Loucy (cell line): ENCODE measurements around the gene FAM180A.

Source experiments
- H2AFZ ChIP-seq: fragments of 200-600 bp; sonication (generic); 2 replicates; pipeline ENCODE4 v1.6.0; 2016; ENCODE audit warnings: antibody characterized with exemption, mild to moderate bottlenecking, low read length, moderate library complexity
- H3F3A ChIP-seq: fragments of 200-600 bp; 2 replicates; pipeline ENCODE4 v1.6.0; 2016; ENCODE audit warnings: antibody characterized with exemption, low read depth, mild to moderate bottlenecking
- H3K27me3 ChIP-seq: fragments of 200-600 bp; sonication (generic); 2 replicates; pipeline ENCODE4 v1.6.1; 2014; ENCODE audit warnings: low read length, mild to moderate bottlenecking; ENCODE audit not compliant: insufficient read depth, poor library complexity, severe bottlenecking
- H3K36me3 ChIP-seq: fragments of 200-600 bp; sonication (generic); 2 replicates; pipeline ENCODE4 v1.6.1; 2016; ENCODE audit warnings: low read length; ENCODE audit not compliant: insufficient read depth
- H3K4me1 ChIP-seq: fragments of 200-600 bp; sonication (generic); 2 replicates; pipeline ENCODE4 v1.5.1; 2014; ENCODE audit warnings: low read length, mild to moderate bottlenecking; ENCODE audit not compliant: insufficient read depth, poor library complexity, severe bottlenecking
- H3K4me2 ChIP-seq: fragments of 200-600 bp; sonication (generic); 2 replicates; pipeline ENCODE4 v1.6.0; 2014; ENCODE audit warnings: antibody characterized with exemption, low read length, low read depth, mild to moderate bottlenecking; ENCODE audit not compliant: poor library complexity, severe bottlenecking
- H3K4me3 ChIP-seq: fragments of 200-600 bp; sonication (generic); 2 replicates; pipeline ENCODE4 v1.5.1; 2014; ENCODE audit warnings: low read length, mild to moderate bottlenecking, mixed read lengths; ENCODE audit not compliant: poor library complexity, severe bottlenecking
- H3K79me2 ChIP-seq: fragments of 200-600 bp; sonication (generic); 2 replicates; pipeline ENCODE4 v1.6.1; 2014; ENCODE audit warnings: low read length; ENCODE audit not compliant: insufficient read depth
- H3K9ac ChIP-seq: fragments of 200-600 bp; sonication (generic); 2 replicates; pipeline ENCODE4 v1.6.0; 2014; ENCODE audit warnings: mild to moderate bottlenecking, low read depth, low read length, moderate library complexity; ENCODE audit not compliant: poor library complexity, severe bottlenecking
- H3K9me2 ChIP-seq: fragments of 200-600 bp; sonication (generic); replicated peaks from 2 replicates; pipeline ENCODE4 v1.6.1; 2016; ENCODE audit warnings: low read depth, low read length, mixed read lengths
- H3K9me3 ChIP-seq: fragments of 200-600 bp; sonication (generic); 2 replicates; pipeline ENCODE4 v1.6.1; 2014; ENCODE audit warnings: mild to moderate bottlenecking, antibody characterized with exemption, low read length, low read depth; ENCODE audit not compliant: insufficient read depth
- H4K20me1 ChIP-seq: fragments of 200-600 bp; sonication (generic); 2 replicates; pipeline ENCODE4 v1.6.0; 2014; ENCODE audit warnings: antibody characterized with exemption, low read length, mild to moderate bottlenecking; ENCODE audit not compliant: insufficient read depth, poor library complexity, severe bottlenecking
- CTCF ChIP-seq: fragments of 200-600 bp; sonication (generic); conservative IDR thresholded peaks from 2 replicates; pipeline ENCODE4 v1.5.1; 2014; ENCODE audit warnings: mild to moderate bottlenecking, antibody characterized with exemption, low read length
- EZH2phosphoT487 ChIP-seq: fragments of 200-600 bp; IDR thresholded peaks from 2 replicates; pipeline ENCODE4 v1.6.1; 2018; ENCODE audit warnings: antibody characterized with exemption, mild to moderate bottlenecking, moderate library complexity, borderline replicate concordance

FAM180A gene

GRCh38 chr7:135768467-135768866 lies 19.9 kb upstream of the FAM180A start:
- no peaks in the 10 kb centered on the region for H3K79me2 ChIP-seq
- no peaks in the 10 kb centered on the region for H3K4me1 ChIP-seq
- no peaks in the 10 kb centered on the region for H3K9me2 ChIP-seq
- no peak overlapping the region for H3K4me2 ChIP-seq
- no peak overlapping the region for H3K4me3 ChIP-seq
- TF ChIP-seq CTCF = no peak
- no peak for TF ChIP-seq EZH2phosphoT487
- H3F3A ChIP-seq = no peaks in the 10 kb centered on the region
- no peaks in the 10 kb centered on the region for H3K36me3 ChIP-seq
- no peak overlapping the region for H3K9ac ChIP-seq
- no peaks in the 10 kb centered on the region for H4K20me1 ChIP-seq
- no peaks in the 10 kb centered on the region for H3K27me3 ChIP-seq
- no peak overlapping the region for H2AFZ ChIP-seq
- no peaks in the 10 kb centered on the region for H3K9me3 ChIP-seq

DNA sequence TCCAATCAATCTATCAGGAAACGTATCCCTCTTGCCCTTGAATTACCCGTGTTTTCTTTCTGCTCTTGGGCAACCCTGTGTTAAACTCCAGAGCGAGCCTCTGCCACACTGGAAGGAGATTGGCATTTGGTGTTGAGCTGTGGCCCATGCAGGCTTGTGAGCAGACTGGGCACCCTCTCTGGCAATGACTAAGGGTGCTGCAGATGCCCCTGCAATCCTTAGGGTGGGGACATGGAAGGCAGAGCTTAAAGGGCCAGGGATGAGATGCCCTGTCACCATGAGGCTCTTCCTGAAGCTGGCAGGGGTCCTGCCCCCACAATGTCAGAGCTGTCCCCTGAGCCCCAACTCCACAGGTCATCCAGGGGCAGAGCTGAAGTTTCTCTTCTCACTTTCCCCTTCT lies 19.5 kb upstream of the FAM180A start:
- Histone ChIP-seq H3F3A (no peaks in the 10 kb centered on the region), H3K79me2 (no peaks in the 10 kb centered on the region), H3K36me3 (no peaks in the 10 kb centered on the region), H3K4me1 (no peaks in the 10 kb centered on the region), H3K9me3 (no peaks in the 10 kb centered on the region), H3K4me2 (no peak overlapping the region), H3K9ac (no peak overlapping the region), H4K20me1 (no peaks in the 10 kb centered on the region), H2AFZ (no peak overlapping the region), H3K9me2 (no peaks in the 10 kb centered on the region), H3K4me3 (no peak overlapping the region), H3K27me3 (no peaks in the 10 kb centered on the region)
- TF ChIP-seq CTCF (no peak), EZH2phosphoT487 (no peak)

GRCh38 chr7:135763261-135763660 lies 14.6 kb upstream of the FAM180A start:
- no peaks in the 10 kb centered on the region for H3K36me3 ChIP-seq
- no peak overlapping the region for H2AFZ ChIP-seq
- H4K20me1 ChIP-seq = no peaks in the 10 kb centered on the region
- H3K79me2 ChIP-seq = no peaks in the 10 kb centered on the region
- H3K4me3 ChIP-seq = no peak overlapping the region
- H3K9me3 ChIP-seq = peaks cover 3% of the 10 kb centered on the region; the same call in 1 of the 2 replicates
- TF ChIP-seq EZH2phosphoT487 (no peak), CTCF (no peak)
- no peaks in the 10 kb centered on the region for H3K27me3 ChIP-seq
- H3K9ac ChIP-seq = no peak overlapping the region
- no peak overlapping the region for H3K4me2 ChIP-seq
- no peaks in the 10 kb centered on the region for H3K9me2 ChIP-seq
- no peaks in the 10 kb centered on the region for H3K4me1 ChIP-seq
- no peaks in the 10 kb centered on the region for H3F3A ChIP-seq
